K562 (cell line): ENCODE data around the gene NUMB. TPM values are rescaled to one million over a fixed set of nuclear protein-coding genes. Genes with fewer than 3 reads are reported as not detected.

Experiments
- ATAC-seq: fragments of 200-7000 bp; cut with Tn5 transposase; 3 replicates; pipeline ENCODE4 v1.9.1; 2020; ENCODE audit warnings: moderate library complexity
- BruUV-seq: library from RNA; stranded (reverse); fragments of 400-500 nt; replicated peaks from 2 replicates; lab custom pipeline; 2021; lab: Mats Ljungman, UMichigan
- CTCF ChIA-PET: fragments of 300-600 bp; formaldehyde crosslinking; extraction: SDS; loops from one replicate; lab custom pipeline; 2021; ENCODE audit warnings: low intra/inter-chr PET ratio; lab: Yijun Ruan, JAX
- POLR2A ChIA-PET: fragments of 300-600, 350-650 bp; sonication (Branson Sonifier 250); formaldehyde crosslinking; extraction: SDS; loops from one replicate; lab custom pipeline; 2021; ENCODE audit warnings: antibody characterized with exemption, inconsistent platforms; lab: Yijun Ruan, JAX
- DNase-seq, 4 experiments: peaks; one replicate each; pipeline versions ENCODE4 v3.0.0 to v3.0.0-alpha.2; 2011 to 2018; ENCODE audit warnings: low spot score in 3 of 4, mixed read lengths in 3 of 4; ENCODE audit errors: extremely low read depth in 1 of 4
- FAIRE-seq: peaks from 2 replicates; lab custom pipeline; 2011; peaks lifted over from hg19 to GRCh38; lab: Jason Lieb, UNC
- H2AFZ ChIP-seq: 2 replicates; pipeline ENCODE4 v1.6.0; 2011; ENCODE audit warnings: low read depth, low read length, control low read depth, inconsistent platforms
- H3K27ac ChIP-seq: fragments of 200-600 bp; 3 replicates; pipeline ENCODE4 v1.8.0; 2011; ENCODE audit warnings: low read depth, mild to moderate bottlenecking, control low read depth, inconsistent platforms, low read length, moderate library complexity, mixed read lengths; ENCODE audit errors: extremely low read depth
- H3K27me3 ChIP-seq, 2 experiments: fragments of 300-600 bp in 1 of 2; 2 replicates in 1 of 2; 3 replicates in 1 of 2; pipeline versions ENCODE4 v1.6.0 to v1.8.0; 2011; ENCODE audit warnings: inconsistent platforms in 2 of 2, low read length in 2 of 2, mild to moderate bottlenecking in 1 of 2, mixed read lengths in 1 of 2, moderate library complexity in 1 of 2; ENCODE audit not compliant: control insufficient read depth in 2 of 2, insufficient read depth in 2 of 2
- H3K36me3 ChIP-seq: fragments of 300-600 bp; 3 replicates; pipeline ENCODE4 v1.8.0; 2011; ENCODE audit warnings: mild to moderate bottlenecking, low read length, inconsistent platforms; ENCODE audit not compliant: control insufficient read depth, insufficient read depth
- H3K4me1 ChIP-seq, 2 experiments: fragments of 200-600 bp in 1 of 2; replicated peaks in 1 of 2; 2 replicates in 1 of 2; 3 replicates in 1 of 2; pipeline versions ENCODE4 v1.5.1 to v1.8.0; 2011; ENCODE audit warnings: inconsistent platforms in 2 of 2, low read length in 2 of 2, mild to moderate bottlenecking in 1 of 2, mixed read lengths in 1 of 2, moderate library complexity in 1 of 2; ENCODE audit not compliant: control insufficient read depth in 2 of 2, insufficient read depth in 2 of 2
- H3K4me2 ChIP-seq: 2 replicates; pipeline ENCODE4 v1.6.1; 2011; ENCODE audit warnings: low read length, control low read depth, inconsistent platforms, mixed read lengths; ENCODE audit not compliant: insufficient read depth
- H3K4me3 ChIP-seq: fragments of 200-600 bp; sonication (generic), shearing (Covaris generic); 2 replicates; pipeline ENCODE4 v1.5.1; 2016; ENCODE audit warnings: control low read depth, inconsistent platforms
- H3K79me2 ChIP-seq: fragments of 200-600 bp; 3 replicates; pipeline ENCODE4 v1.8.0; 2011; ENCODE audit warnings: low read length, inconsistent platforms; ENCODE audit not compliant: control insufficient read depth, insufficient read depth
- H3K9ac ChIP-seq, 2 experiments: 2 replicates each; pipeline versions ENCODE4 v1.6.0 to v1.6.1; 2011; ENCODE audit warnings: low read depth in 2 of 2, low read length in 2 of 2, control low read depth in 1 of 2, inconsistent platforms in 1 of 2, mild to moderate bottlenecking in 1 of 2, mixed read lengths in 1 of 2; ENCODE audit not compliant: insufficient read depth in 1 of 2
- H3K9me1 ChIP-seq: one replicate; pipeline ENCODE4 v1.6.0; 2011; ENCODE audit warnings: inconsistent platforms, mild to moderate bottlenecking, low read length, moderate library complexity; ENCODE audit not compliant: control insufficient read depth, insufficient read depth
- H3K9me3 ChIP-seq: replicated peaks from 2 replicates; pipeline ENCODE4 v1.5.1; 2011; ENCODE audit warnings: low read depth, low read length, inconsistent platforms; ENCODE audit not compliant: control insufficient read depth, insufficient read depth
- H4K20me1 ChIP-seq: replicated peaks from 2 replicates; pipeline ENCODE4 v1.6.1; 2011; ENCODE audit warnings: low read length, inconsistent platforms, mixed read lengths; ENCODE audit not compliant: control insufficient read depth, insufficient read depth
- ARID4B ChIP-seq: sonication (generic); formaldehyde crosslinking; IDR thresholded peaks from 2 replicates; pipeline ENCODE4 v1.8.0; 2022; ENCODE audit warnings: mild to moderate bottlenecking, missing genetic modification reagents
- ELF1 ChIP-seq: fragments of 200-800 bp; sonication (Bioruptor generic); IDR thresholded peaks from 2 replicates; pipeline ENCODE4 v1.6.1; 2016; ENCODE audit warnings: missing genetic modification characterization, missing compliant biosample characterization
- EWSR1 ChIP-seq: fragments of 450-650 bp; IDR thresholded peaks from 2 replicates; pipeline ENCODE4 v1.6.1; 2018; ENCODE audit warnings: borderline replicate concordance, mild to moderate bottlenecking, low read depth, moderate library complexity; ENCODE audit not compliant: partially characterized antibody
- NCOA2 ChIP-seq, 2 experiments: fragments of 450-650 bp; IDR thresholded peaks; 2 replicates each; pipeline ENCODE4 v1.6.1; 2018; ENCODE audit warnings: mild to moderate bottlenecking in 2 of 2, moderate library complexity in 1 of 2; ENCODE audit not compliant: partially characterized antibody in 2 of 2
- PML ChIP-seq: IDR thresholded peaks from 2 replicates; pipeline ENCODE4 v1.6.1; 2012; ENCODE audit warnings: low read length, inconsistent platforms
- SAP30 ChIP-seq: fragments of 200-600 bp; sonication (generic); IDR thresholded peaks from 2 replicates; pipeline ENCODE4 v1.6.1; 2012; ENCODE audit warnings: borderline replicate concordance, low read depth, mild to moderate bottlenecking, moderate library complexity, low read length, control low read depth, inconsistent platforms; ENCODE audit not compliant: insufficient read depth, poor library complexity, severe bottlenecking
- SMARCA5 ChIP-seq: fragments of 450-650 bp; IDR thresholded peaks from 2 replicates; pipeline ENCODE4 v1.6.1; 2016
- ZNF224 ChIP-seq: sonication (generic); formaldehyde crosslinking; IDR thresholded peaks from 2 replicates; pipeline ENCODE4 v1.8.0; 2022; ENCODE audit warnings: mild to moderate bottlenecking, missing genetic modification reagents
- ZNF239 ChIP-seq: fragments of 250-450 bp; sonication (Bioruptor Pico); IDR thresholded peaks from 2 replicates; pipeline ENCODE4 v1.4.0; 2020; ENCODE audit warnings: mild to moderate bottlenecking
- WGBS: fragments of 100-300 bp; shearing (Covaris generic); methylation state at CpG from one replicate; pipeline ENCODE4 v1.1.6; 2016; ENCODE audit warnings: low coverage, mixed read lengths; ENCODE audit not compliant: insufficient coverage; ENCODE audit errors: missing lambda C conversion rate; 5-methylcytosine and 5-hydroxymethylcytosine counted together
- in situ Hi-C: fragments of 300-500 bp; cut with MboI; formaldehyde crosslinking; loops from 4 replicates; pipeline ENCODE4 v1.15.0; 2018; ENCODE audit warnings: inconsistent platforms, mixed read lengths
- intact Hi-C: fragments of 100-400 bp; cut with micrococcal nuclease; formaldehyde crosslinking; loops from 2 replicates; pipeline ENCODE4 v1.14.2; 2022
- polyA plus RNA-seq, 8 experiments: library from polyadenylated mRNA; depleted of rRNA in 4 of 8; stranded (reverse) in 5 of 8; unstranded in 3 of 8; fragments of >200 nt; fragmentation: Nextera tagmentation in 2 of 8; fragmentation: Illumina TruSeq in 1 of 8; extraction: Ambion mirVana in 2 of 8; extraction: Trizol in 1 of 8; gene quantifications; 2 replicates each; pipeline versions ENCODE4 v1.2.1 to v1.2.3, GENCODE V29; 2011 to 2014; ENCODE audit warnings: inconsistent platforms in 1 of 8, missing spikeins in 1 of 8
- total RNA-seq, 7 experiments: library from RNA; depleted of rRNA in 6 of 7; stranded (reverse); fragments of >200 nt in 6 of 7; fragmentation: Illumina TruSeq in 2 of 7; extraction: Trizol in 2 of 7; gene quantifications; 2 replicates each; pipeline versions ENCODE4 v1.2.1 to v1.2.3, GENCODE V29; 2011 to 2021; ENCODE audit warnings: low replicate concordance in 1 of 7
- TF ChIP-seq, protein P1 (sequence below), 3 experiments: fragments of 200-800 bp in 1 of 3; fragments of 250-450 bp in 1 of 3; fragments of 450-650 bp in 1 of 3; sonication (Bioruptor Pico) in 1 of 3; sonication (Bioruptor generic) in 1 of 3; formaldehyde crosslinking in 1 of 3; IDR thresholded peaks; 2 replicates each; pipeline versions ENCODE4 v1.6.1 to v1.8.0; 2016 to 2022; ENCODE audit warnings: mild to moderate bottlenecking in 2 of 3, missing genetic modification characterization in 2 of 3, missing compliant biosample characterization in 1 of 3, moderate library complexity in 1 of 3

Gene NUMB
- total and polyA plus RNA-seq, 9 of the 15 experiments (the other 6 are each of a cell fraction or from before 2014, with no cell fraction given): 13.5 to 54.0 (median 32.3) TPM

DNA sequence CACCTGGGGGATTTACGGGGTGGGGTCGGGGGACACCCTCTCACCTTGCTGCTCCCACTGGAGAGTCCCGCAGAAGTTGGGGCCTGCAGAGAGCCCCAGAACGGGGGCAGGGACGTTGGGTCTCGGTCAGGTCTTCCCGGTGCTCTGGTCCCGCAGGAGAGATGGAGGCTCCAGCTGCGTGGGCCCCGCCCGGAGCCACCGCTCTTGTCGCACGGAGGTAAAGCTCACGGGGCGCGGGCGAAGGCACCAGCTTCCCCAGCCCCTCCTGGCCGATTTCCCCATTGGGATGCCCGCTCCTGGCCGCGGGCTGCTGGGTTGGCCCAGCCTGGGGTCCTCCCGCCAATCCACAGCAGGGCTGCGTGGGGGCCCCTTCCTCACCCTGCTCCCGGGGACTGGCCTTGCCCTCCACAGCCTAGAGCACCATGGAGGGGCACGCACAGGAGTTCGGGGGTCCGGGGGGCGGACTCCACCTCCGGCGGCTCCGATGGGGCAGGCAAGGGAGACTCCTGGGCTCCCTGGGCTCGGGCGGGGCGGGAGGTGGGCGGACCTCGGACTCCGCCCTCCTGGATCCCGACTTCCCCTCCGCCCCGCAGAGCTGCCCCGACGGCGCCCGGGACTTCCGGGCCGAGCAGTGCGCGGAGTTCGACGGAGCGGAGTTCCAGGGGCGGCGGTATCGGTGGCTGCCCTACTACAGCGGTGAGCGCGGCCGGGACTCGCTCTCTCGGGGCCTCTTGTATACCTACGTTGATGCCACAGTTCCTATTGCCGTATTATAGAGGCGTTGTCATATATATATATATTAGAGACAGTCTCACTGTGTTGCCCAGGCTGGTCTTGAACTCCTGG is 212.6 kb downstream of the NUMB start:
- Histone ChIP-seq H4K20me1 (no peaks in the 10 kb centered on the region), H3K27me3 (peaks cover 2 to 25% of the 10 kb centered on the region in 2 experiments; a peak in 3 of 5 replicates), H3K9me1 (no peaks in the 10 kb centered on the region), H3K4me3 (peak overlapping the region; percentile 58), H3K27ac (no peak overlapping the region), H3K4me1 (peaks cover 9 to 21% of the 10 kb centered on the region in 2 experiments; a peak in 4 of 5 replicates), H3K79me2 (no peaks in the 10 kb centered on the region), H3K36me3 (no peaks in the 10 kb centered on the region), H3K9ac (peak overlapping the region; percentile 76 to 80), H2AFZ (peak overlapping the region; percentile 85), H3K4me2 (peak overlapping the region; percentile 94), H3K9me3 (no peaks in the 10 kb centered on the region)
- BruUV-seq: no TSS peak
- ChIA-PET POLR2A (interaction anchor here (0.6 kb wide), 1 partner anchor 249 kb away, joined by 3 read pairs; no protein-coding TSS in a partner anchor), CTCF (no interaction called here)
- DNase-seq: peak; percentile 76 to 82 (median 80)
- WGBS: 6% methylated on average over 18 of the region's 64 CpGs
- intact Hi-C loops: no loop called here
- in situ Hi-C loops: no loop called here
- ATAC-seq: peak; percentile 90
- no peak for FAIRE-seq
- TF ChIP-seq SMARCA5 (no peak), ARID4B (CRISPR knock-in tag) (no peak), SAP30 (no peak), NCOA2 (IDR thresholded peaks at IDR 0.05; ENCODE audit: partially characterized antibody in 2 of 2) (no peak), PML (no peak), ZNF239 (CRISPR knock-in tag) (no peak), EWSR1 (no peak), ZNF224 (CRISPR knock-in tag) (no peak), ELF1 (tag) (peak; percentile 62)
- TF ChIP-seq, protein P1, sequence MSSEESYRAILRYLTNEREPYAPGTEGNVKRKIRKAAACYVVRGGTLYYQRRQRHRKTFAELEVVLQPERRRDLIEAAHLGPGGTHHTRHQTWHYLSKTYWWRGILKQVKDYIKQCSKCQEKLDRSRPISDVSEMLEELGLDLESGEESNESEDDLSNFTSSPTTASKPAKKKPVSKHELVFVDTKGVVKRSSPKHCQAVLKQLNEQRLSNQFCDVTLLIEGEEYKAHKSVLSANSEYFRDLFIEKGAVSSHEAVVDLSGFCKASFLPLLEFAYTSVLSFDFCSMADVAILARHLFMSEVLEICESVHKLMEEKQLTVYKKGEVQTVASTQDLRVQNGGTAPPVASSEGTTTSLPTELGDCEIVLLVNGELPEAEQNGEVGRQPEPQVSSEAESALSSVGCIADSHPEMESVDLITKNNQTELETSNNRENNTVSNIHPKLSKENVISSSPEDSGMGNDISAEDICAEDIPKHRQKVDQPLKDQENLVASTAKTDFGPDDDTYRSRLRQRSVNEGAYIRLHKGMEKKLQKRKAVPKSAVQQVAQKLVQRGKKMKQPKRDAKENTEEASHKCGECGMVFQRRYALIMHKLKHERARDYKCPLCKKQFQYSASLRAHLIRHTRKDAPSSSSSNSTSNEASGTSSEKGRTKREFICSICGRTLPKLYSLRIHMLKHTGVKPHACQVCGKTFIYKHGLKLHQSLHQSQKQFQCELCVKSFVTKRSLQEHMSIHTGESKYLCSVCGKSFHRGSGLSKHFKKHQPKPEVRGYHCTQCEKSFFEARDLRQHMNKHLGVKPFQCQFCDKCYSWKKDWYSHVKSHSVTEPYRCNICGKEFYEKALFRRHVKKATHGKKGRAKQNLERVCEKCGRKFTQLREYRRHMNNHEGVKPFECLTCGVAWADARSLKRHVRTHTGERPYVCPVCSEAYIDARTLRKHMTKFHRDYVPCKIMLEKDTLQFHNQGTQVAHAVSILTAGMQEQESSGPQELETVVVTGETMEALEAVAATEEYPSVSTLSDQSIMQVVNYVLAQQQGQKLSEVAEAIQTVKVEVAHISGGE (CRISPR knock-in tag; IDR thresholded peaks at IDR 0.05): peak in 1 of 3 experiments; percentile 75; a peak in 2 of 6 replicates
